ENCODE results near the gene PAN3.

PAN3 gene

GRCh38 chr13:28163587-28163986 lies 25.2 kb downstream of the PAN3 start:
- Histone ChIP-seq H3K27ac (ENCODE audit: low read depth, low read length) (no peak overlapping the region), H2AK5ac (ENCODE audit: low read length) (no peak overlapping the region), H4K91ac (ENCODE audit: low read depth, low read length) (no peak overlapping the region), H3K4ac (ENCODE audit: low read depth, low read length) (no peak overlapping the region), H4K8ac (ENCODE audit: low read depth, low read length) (no peak overlapping the region), H3K27me3 (ENCODE audit: insufficient read depth, low read length) (no peaks in the 10 kb centered on the region), H2BK12ac (ENCODE audit: low read length) (no peak overlapping the region), H4K12ac (ENCODE audit: low read depth, low read length) (no peak overlapping the region), H2AFZ (ENCODE audit: insufficient read depth, low read length, poor library complexity) (no peak overlapping the region), H3K9me3 (ENCODE audit: insufficient read depth, low read depth, low read length) (no peaks in the 10 kb centered on the region), H3K18ac (ENCODE audit: low read length) (no peak overlapping the region), H3K4me3 (ENCODE audit: low read depth, low read length) (no peak overlapping the region), H2BK120ac (ENCODE audit: insufficient read depth, low read length, poor library complexity) (no peak overlapping the region), H3K4me2 (ENCODE audit: low read length) (no peak overlapping the region), H3K79me2 (ENCODE audit: control insufficient read depth, insufficient read depth, low read length, poor library complexity) (no peaks in the 10 kb centered on the region), H3K23ac (ENCODE audit: low read length) (no peak overlapping the region), H3K4me1 (ENCODE audit: control insufficient read depth in 1 of 2, insufficient read depth in 2 of 2, low read length in 2 of 2) (peaks cover 0 to 2% of the 10 kb centered on the region in 2 experiments), H3K14ac (ENCODE audit: low read length) (no peak overlapping the region), H3K36me3 (ENCODE audit: control insufficient read depth in 1 of 2, insufficient read depth in 2 of 2, low read length in 2 of 2) (no peaks in the 10 kb centered on the region), H2BK5ac (ENCODE audit: low read depth, low read length, poor library complexity) (no peak overlapping the region), H3K9ac (ENCODE audit: low read length) (no peak overlapping the region), H3K79me1 (ENCODE audit: low read length) (no peaks in the 10 kb centered on the region)
- DNase-seq = no peak
- WGBS (ENCODE audit: extremely low coverage, insufficient coverage, insufficient read length) = no CpG with 5 or more reads among the region's 4 CpGs

GRCh38 chr13:28166257-28166656 lies 27.9 kb downstream of the PAN3 start:
- no peak overlapping the region for H4K8ac ChIP-seq (ENCODE audit: low read depth, low read length)
- no peak overlapping the region for H3K23ac ChIP-seq (ENCODE audit: low read length)
- no CpG with 5 or more reads among the region's 1 CpG for WGBS (ENCODE audit: extremely low coverage, insufficient coverage, insufficient read length)
- no peaks in the 10 kb centered on the region for H3K36me3 ChIP-seq (ENCODE audit: control insufficient read depth in 1 of 2, insufficient read depth in 2 of 2, low read length in 2 of 2)
- no peak overlapping the region for H3K4me3 ChIP-seq (ENCODE audit: low read depth, low read length)
- DNase-seq = no peak
- no peaks in the 10 kb centered on the region for H3K27me3 ChIP-seq (ENCODE audit: insufficient read depth, low read length)
- H4K12ac ChIP-seq (ENCODE audit: low read depth, low read length) = no peak overlapping the region
- no peak overlapping the region for H2BK5ac ChIP-seq (ENCODE audit: low read depth, low read length, poor library complexity)
- no peak overlapping the region for H2BK120ac ChIP-seq (ENCODE audit: insufficient read depth, low read length, poor library complexity)
- no peak overlapping the region for H2AFZ ChIP-seq (ENCODE audit: insufficient read depth, low read length, poor library complexity)
- H2AK5ac ChIP-seq (ENCODE audit: low read length) = no peak overlapping the region
- no peaks in the 10 kb centered on the region for H3K4me1 ChIP-seq (ENCODE audit: control insufficient read depth in 1 of 2, insufficient read depth in 2 of 2, low read length in 2 of 2)
- no peaks in the 10 kb centered on the region for H3K79me2 ChIP-seq (ENCODE audit: control insufficient read depth, insufficient read depth, low read length, poor library complexity)
- no peak overlapping the region for H3K9ac ChIP-seq (ENCODE audit: low read length)
- no peak overlapping the region for H3K14ac ChIP-seq (ENCODE audit: low read length)
- H3K4ac ChIP-seq (ENCODE audit: low read depth, low read length) = no peak overlapping the region
- H3K27ac ChIP-seq (ENCODE audit: low read depth, low read length) = no peak overlapping the region
- H3K9me3 ChIP-seq (ENCODE audit: insufficient read depth, low read depth, low read length) = no peaks in the 10 kb centered on the region
- no peak overlapping the region for H2BK12ac ChIP-seq (ENCODE audit: low read length)
- no peaks in the 10 kb centered on the region for H3K79me1 ChIP-seq (ENCODE audit: low read length)
- no peak overlapping the region for H3K18ac ChIP-seq (ENCODE audit: low read length)
- no peak overlapping the region for H3K4me2 ChIP-seq (ENCODE audit: low read length)
- no peak overlapping the region for H4K91ac ChIP-seq (ENCODE audit: low read depth, low read length)

DNA sequence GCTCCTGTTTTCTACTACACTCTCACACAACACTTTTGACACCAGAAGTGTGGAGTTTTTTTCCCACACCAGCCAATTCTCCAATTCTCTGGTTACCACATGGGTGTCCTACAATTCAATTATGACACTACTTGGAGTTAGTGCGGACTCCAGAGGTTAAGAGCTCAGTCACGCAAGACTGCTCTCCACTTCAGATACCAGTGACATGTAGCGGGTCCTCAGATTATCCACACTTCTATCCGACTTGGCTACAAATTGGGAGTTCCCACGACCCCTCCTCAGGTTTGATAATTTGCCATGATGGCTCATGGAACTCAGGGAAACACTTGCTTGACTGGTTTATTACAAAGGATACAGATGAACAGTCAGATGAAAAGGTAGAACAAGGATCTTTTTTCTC lies 32.9 kb downstream of the PAN3 start:
- H3K9me3 ChIP-seq (ENCODE audit: insufficient read depth, low read depth, low read length) = no peaks in the 10 kb centered on the region
- H3K27ac ChIP-seq (ENCODE audit: low read depth, low read length) = no peak overlapping the region
- H3K9ac ChIP-seq (ENCODE audit: low read length) = no peak overlapping the region
- H3K79me2 ChIP-seq (ENCODE audit: control insufficient read depth, insufficient read depth, low read length, poor library complexity) = no peaks in the 10 kb centered on the region
- no peak overlapping the region for H3K18ac ChIP-seq (ENCODE audit: low read length)
- H2BK12ac ChIP-seq (ENCODE audit: low read length) = no peak overlapping the region
- H3K79me1 ChIP-seq (ENCODE audit: low read length) = no peaks in the 10 kb centered on the region
- WGBS (ENCODE audit: extremely low coverage, insufficient coverage, insufficient read length) = no CpG with 5 or more reads among the region's 5 CpGs
- no peak overlapping the region for H4K8ac ChIP-seq (ENCODE audit: low read depth, low read length)
- H4K91ac ChIP-seq (ENCODE audit: low read depth, low read length) = no peak overlapping the region
- no peak for DNase-seq
- no peak overlapping the region for H2BK5ac ChIP-seq (ENCODE audit: low read depth, low read length, poor library complexity)
- no peak overlapping the region for H3K4me3 ChIP-seq (ENCODE audit: low read depth, low read length)
- H3K36me3 ChIP-seq (ENCODE audit: control insufficient read depth in 1 of 2, insufficient read depth in 2 of 2, low read length in 2 of 2) = peaks cover 0 to 3% of the 10 kb centered on the region in 2 experiments
- no peaks in the 10 kb centered on the region for H3K27me3 ChIP-seq (ENCODE audit: insufficient read depth, low read length)
- H3K14ac ChIP-seq (ENCODE audit: low read length) = no peak overlapping the region
- H2AFZ ChIP-seq (ENCODE audit: insufficient read depth, low read length, poor library complexity) = no peak overlapping the region
- H3K4ac ChIP-seq (ENCODE audit: low read depth, low read length) = no peak overlapping the region
- H4K12ac ChIP-seq (ENCODE audit: low read depth, low read length) = no peak overlapping the region
- no peaks in the 10 kb centered on the region for H3K4me1 ChIP-seq (ENCODE audit: control insufficient read depth in 1 of 2, insufficient read depth in 2 of 2, low read length in 2 of 2)
- H2BK120ac ChIP-seq (ENCODE audit: insufficient read depth, low read length, poor library complexity) = no peak overlapping the region
- no peak overlapping the region for H2AK5ac ChIP-seq (ENCODE audit: low read length)
- H3K23ac ChIP-seq (ENCODE audit: low read length) = no peak overlapping the region
- no peak overlapping the region for H3K4me2 ChIP-seq (ENCODE audit: low read length)

GRCh38 chr13:28172947-28173346 lies 34.6 kb downstream of the PAN3 start:
- Histone ChIP-seq H3K18ac (ENCODE audit: low read length) (no peak overlapping the region), H3K9ac (ENCODE audit: low read length) (no peak overlapping the region), H2AK5ac (ENCODE audit: low read length) (no peak overlapping the region), H3K9me3 (ENCODE audit: insufficient read depth, low read depth, low read length) (no peaks in the 10 kb centered on the region), H4K8ac (ENCODE audit: low read depth, low read length) (no peak overlapping the region), H2BK120ac (ENCODE audit: insufficient read depth, low read length, poor library complexity) (no peak overlapping the region), H3K4me1 (ENCODE audit: control insufficient read depth in 1 of 2, insufficient read depth in 2 of 2, low read length in 2 of 2) (no peaks in the 10 kb centered on the region), H3K27me3 (ENCODE audit: insufficient read depth, low read length) (no peaks in the 10 kb centered on the region), H4K91ac (ENCODE audit: low read depth, low read length) (no peak overlapping the region), H3K4me3 (ENCODE audit: low read depth, low read length) (no peak overlapping the region), H2AFZ (ENCODE audit: insufficient read depth, low read length, poor library complexity) (no peak overlapping the region), H3K14ac (ENCODE audit: low read length) (no peak overlapping the region), H2BK5ac (ENCODE audit: low read depth, low read length, poor library complexity) (no peak overlapping the region), H3K23ac (ENCODE audit: low read length) (no peak overlapping the region), H3K27ac (ENCODE audit: low read depth, low read length) (no peak overlapping the region), H3K79me2 (ENCODE audit: control insufficient read depth, insufficient read depth, low read length, poor library complexity) (no peaks in the 10 kb centered on the region), H3K79me1 (ENCODE audit: low read length) (no peaks in the 10 kb centered on the region), H3K36me3 (ENCODE audit: control insufficient read depth in 1 of 2, insufficient read depth in 2 of 2, low read length in 2 of 2) (peaks cover 0 to 3% of the 10 kb centered on the region in 2 experiments), H3K4me2 (ENCODE audit: low read length) (no peak overlapping the region), H4K12ac (ENCODE audit: low read depth, low read length) (no peak overlapping the region), H3K4ac (ENCODE audit: low read depth, low read length) (no peak overlapping the region), H2BK12ac (ENCODE audit: low read length) (no peak overlapping the region)
- no CpG with 5 or more reads among the region's 2 CpGs for WGBS (ENCODE audit: extremely low coverage, insufficient coverage, insufficient read length)
- no peak for DNase-seq

Measured in trophoblast cell (in vitro differentiated cells and primary cell).